AG09309 (cell line): ENCODE results near the gene CLASRP.

ENCODE experiments used
- DNase-seq: peaks from one replicate; pipeline ENCODE4 v3.0.0-alpha.2; 2010; ENCODE audit warnings: low read depth
- H3K4me3 ChIP-seq: 2 replicates; pipeline ENCODE4 v1.5.1; 2011; ENCODE audit warnings: mild to moderate bottlenecking, low read depth, low read length, moderate library complexity; ENCODE audit not compliant: control insufficient read depth
- TF ChIP-seq, protein P1 (sequence below): IDR thresholded peaks from 2 replicates; pipeline ENCODE4 v1.5.1; 2011; ENCODE audit warnings: mild to moderate bottlenecking, low read depth, low read length, inconsistent platforms; ENCODE audit not compliant: insufficient read depth, control insufficient read depth; ENCODE audit errors: missing control alignments

The CLASRP gene

DNA sequence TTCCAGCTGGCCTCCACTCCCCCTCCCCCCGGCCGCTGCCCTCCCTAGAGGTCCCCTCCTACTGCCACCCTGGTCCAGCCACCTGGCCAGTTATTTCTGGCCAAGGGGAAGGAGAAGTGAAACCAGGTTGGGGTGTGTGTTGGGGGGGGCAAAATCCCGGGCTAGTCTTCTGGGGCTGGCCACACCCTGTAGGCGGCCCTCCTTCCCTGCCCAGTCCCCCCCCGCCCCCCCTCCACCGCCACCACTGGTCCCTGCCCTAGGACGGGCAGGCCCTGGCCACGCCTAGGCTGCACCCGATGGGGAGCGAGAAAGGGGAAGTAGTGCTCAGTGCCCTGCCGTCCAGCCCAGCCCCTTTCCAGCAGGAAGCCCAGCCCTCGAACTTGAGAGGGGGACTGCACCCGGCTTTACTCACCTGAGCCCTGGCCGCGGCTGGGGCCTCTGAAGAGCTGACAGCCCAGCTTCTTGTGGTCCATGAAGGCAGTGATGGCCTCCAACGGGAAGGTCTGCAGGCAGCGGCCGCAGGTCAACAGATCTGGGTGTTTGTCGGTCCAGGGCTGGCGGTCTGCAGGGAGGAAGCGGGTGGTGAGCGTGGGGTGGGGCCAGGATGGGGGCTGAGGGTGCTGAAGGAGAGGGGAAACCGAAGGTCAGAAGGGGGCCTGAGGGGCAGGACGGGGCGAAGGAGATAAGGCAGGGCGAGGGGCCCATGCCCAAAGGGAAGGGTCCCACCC, 36.6 kb downstream of the CLASRP start:
- TF ChIP-seq, protein P1, sequence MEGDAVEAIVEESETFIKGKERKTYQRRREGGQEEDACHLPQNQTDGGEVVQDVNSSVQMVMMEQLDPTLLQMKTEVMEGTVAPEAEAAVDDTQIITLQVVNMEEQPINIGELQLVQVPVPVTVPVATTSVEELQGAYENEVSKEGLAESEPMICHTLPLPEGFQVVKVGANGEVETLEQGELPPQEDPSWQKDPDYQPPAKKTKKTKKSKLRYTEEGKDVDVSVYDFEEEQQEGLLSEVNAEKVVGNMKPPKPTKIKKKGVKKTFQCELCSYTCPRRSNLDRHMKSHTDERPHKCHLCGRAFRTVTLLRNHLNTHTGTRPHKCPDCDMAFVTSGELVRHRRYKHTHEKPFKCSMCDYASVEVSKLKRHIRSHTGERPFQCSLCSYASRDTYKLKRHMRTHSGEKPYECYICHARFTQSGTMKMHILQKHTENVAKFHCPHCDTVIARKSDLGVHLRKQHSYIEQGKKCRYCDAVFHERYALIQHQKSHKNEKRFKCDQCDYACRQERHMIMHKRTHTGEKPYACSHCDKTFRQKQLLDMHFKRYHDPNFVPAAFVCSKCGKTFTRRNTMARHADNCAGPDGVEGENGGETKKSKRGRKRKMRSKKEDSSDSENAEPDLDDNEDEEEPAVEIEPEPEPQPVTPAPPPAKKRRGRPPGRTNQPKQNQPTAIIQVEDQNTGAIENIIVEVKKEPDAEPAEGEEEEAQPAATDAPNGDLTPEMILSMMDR, result no peak
- DNase-seq, result no peak
- H3K4me3 ChIP-seq, result peak overlapping the region; percentile 15

DNA sequence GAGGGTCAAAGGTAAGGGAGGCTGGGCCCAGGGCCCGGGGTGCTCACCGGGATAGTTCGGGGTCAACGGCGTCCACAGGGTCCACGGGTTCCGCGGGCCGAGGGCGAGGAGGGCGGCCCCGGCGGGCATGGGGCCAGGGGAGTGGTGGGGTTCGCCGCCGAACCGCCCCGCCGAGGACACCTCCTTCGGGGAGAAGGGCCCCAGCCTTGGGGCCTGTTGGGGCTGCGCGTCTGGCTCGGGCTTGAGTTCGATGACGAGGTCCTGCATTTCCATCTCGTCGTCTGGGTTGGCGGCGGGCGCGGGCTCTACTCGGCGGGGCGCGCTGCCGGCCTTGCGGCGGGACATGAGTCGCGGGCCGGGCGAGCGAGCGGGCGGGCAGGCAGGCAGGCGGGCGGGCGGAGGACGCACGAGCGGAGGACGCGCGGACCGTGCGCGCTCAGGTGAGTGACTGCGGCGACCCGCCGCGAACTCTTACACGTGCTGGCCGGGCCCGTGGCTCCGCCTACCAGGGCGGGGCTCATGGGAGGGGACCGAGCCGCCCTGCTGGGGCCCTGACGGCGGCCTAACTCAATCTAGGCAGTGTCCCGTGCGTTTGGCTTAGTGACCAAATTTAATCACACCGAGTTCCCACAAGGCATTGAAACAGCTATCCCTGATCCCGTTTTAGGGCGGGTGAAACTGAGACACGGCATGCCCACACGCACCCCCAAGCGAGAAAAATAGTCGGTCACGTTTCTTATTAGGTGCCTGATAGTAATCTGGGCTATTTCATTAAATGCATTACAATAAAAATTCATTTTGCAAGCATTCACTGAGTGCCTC, 37.4 kb downstream of the CLASRP start, which contains the start of gene ZNF296:
Gene ZNF296 (minus strand): TSS at position 450 of the 822 bp plus-strand sequence. CDS start 105 bp downstream, at position 345.
- H3K4me3 ChIP-seq, result peak within 1 kb of the TSS; percentile 37

DNA sequence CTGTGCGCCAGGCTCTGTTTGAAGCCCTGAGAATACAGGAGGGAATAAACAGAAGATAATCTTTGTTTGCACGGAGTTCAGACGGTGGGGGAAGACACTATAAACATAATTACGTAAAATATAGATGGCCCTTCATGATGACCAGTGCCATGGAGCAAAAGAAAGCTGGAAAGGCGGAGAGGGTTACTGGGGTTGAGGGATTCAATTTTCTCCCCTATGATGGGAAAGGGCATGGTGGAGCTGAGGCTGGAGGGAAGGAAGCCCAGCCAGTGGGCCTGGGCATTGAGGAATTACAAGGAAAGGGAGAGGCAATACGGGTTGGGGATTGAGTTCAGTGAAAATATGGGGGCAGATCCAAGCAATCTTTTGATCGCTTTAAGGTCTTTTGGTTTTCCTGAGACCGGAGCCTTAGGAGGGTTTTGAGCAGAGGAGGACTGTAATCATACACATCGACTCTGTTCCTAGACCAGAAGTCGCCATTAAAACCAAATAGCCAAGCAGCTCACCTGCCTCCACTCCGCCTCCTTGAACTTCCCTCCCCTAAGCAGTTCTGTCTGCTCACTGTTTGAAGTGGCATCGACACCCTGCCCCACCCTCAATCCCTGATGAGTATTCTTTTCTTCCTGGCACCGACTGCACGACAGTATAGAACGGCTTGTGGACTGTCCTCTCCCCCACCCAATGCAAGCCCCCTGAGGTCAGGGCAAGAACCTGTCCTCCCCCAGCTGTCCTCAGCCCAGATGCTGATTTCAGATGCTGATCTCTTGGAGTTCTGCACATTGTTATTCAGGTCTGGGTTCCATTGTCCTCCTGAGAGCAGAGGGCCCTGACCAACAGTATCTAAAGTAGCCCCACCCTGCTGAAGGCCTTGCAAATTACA, 38.2 kb downstream of the CLASRP start:
- no peak for DNase-seq
- H3K4me3 ChIP-seq, result no peak overlapping the region
- TF ChIP-seq, protein P1, result no peak

More for the DNA sequence above, 37.4 kb downstream of the CLASRP start, which contains the start of gene ZNF296:
- DNase-seq, result no peak
- TF ChIP-seq, protein P1, result no peak

DNA sequence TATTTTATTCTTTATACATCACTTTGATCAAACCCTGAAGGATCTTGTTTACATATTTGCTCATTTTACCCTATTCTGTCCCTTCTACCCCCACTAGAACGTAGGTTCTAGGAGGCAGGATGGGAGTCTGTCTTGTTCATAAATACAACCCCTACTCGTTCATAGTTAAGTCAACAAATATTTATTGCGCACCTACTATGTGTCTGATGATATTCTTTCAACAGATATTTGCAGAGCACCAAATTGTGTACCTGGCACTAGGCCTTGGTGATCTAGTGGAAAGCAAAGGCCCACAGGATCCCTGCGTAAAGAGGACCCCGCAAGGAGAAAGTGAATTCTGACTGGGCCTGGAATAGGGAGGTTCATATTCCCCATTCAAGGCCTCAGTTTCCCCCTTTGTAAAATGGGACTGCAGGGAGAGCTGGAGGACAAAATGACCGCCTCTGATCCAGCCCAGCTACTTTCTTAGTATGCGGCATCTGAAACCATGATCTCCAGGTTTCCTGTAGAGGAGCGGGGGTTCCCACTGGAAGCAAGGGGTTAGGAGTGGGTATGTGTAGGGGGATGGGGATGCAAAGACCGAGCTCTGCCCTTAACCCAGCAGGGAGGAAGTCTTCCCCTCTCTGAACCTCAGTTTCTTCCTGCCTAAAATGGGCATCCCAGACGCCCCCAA, 39.7 kb downstream of the CLASRP start:
- no peak for DNase-seq
- H3K4me3 ChIP-seq, result peak overlapping the region; percentile 72
- TF ChIP-seq, protein P1, result no peak

DNA sequence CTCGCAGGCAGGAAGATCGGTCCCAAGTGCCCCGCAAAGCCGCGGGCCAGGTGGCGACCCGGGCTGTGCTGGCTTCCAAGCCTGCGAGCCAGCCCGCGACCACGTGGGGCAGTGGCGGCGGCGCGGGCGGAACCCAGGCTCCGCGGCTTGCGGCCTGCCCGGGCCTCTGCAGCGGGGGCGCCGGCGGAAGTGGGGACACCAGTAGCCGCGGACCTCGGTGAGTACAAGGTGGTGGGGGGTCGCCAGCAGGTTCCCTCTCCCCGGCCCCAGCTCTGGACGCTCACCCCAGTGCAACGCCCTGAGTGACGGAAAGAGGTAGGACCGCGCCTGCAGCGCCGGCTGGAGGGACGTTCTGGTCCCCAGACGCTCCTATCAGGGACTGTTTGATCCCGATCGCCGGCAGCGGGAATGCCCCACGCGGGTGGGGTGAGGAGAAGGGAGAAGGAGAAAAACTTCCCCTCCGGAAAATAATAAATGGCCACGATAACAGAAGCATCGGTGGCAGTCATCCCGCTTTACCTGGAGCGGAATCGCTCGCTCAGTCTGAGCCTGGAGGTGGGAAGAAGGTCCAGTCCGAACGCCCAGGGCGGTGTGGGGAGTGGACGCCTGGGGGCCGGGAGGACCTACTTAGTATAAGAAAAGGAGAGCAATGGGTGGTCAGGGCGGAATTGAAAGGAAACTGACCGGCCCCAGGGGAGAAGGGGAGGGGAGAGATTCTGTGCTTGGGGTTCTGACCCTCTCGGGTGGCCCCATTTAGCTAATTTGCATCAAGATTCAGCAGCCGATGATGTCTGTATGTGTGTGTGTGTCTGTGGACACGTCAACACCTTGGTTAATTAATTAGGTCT, 40.4 kb downstream of the CLASRP start, which contains the start of gene GEMIN7:
Gene GEMIN7 (plus strand): TSS at position 198 of the 848 bp plus-strand sequence. CDS start 10,855 bp downstream, outside the sequence.
- DNase-seq, result no peak
- peak within 1 kb of the TSS; percentile 72 for H3K4me3 ChIP-seq
- TF ChIP-seq, protein P1, result no peak
